Measurements from ENCODE around the gene CTBP1.

DNA sequence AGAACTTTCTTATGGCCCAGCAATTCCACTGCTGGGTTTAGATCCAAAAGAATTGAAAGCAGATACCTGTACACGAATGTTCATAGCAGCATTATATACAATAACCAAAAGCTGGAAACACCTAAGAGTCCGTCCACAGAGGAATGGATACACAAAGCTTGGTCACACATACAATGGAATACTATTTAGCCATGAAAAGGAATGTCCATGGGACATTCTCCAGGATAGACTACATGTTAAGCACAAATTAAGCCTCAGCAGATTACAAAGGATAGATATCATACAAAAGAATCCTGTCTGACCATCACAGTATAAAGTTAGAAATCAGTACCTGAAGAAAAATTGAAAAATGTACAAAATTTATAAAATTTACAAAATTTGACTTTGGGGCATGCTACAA lies 28.1 kb upstream of the CTBP1 start:
- TF ChIP-seq, protein P1, sequence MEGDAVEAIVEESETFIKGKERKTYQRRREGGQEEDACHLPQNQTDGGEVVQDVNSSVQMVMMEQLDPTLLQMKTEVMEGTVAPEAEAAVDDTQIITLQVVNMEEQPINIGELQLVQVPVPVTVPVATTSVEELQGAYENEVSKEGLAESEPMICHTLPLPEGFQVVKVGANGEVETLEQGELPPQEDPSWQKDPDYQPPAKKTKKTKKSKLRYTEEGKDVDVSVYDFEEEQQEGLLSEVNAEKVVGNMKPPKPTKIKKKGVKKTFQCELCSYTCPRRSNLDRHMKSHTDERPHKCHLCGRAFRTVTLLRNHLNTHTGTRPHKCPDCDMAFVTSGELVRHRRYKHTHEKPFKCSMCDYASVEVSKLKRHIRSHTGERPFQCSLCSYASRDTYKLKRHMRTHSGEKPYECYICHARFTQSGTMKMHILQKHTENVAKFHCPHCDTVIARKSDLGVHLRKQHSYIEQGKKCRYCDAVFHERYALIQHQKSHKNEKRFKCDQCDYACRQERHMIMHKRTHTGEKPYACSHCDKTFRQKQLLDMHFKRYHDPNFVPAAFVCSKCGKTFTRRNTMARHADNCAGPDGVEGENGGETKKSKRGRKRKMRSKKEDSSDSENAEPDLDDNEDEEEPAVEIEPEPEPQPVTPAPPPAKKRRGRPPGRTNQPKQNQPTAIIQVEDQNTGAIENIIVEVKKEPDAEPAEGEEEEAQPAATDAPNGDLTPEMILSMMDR (conservative IDR thresholded peaks at IDR 0.05) = no peak
- TF ChIP-seq EZH2 (IDR thresholded peaks at IDR 0.05; ENCODE audit: low read depth) = no peak
